Measurements from ENCODE around the gene C1orf226. TPM values are rescaled to one million over a fixed set of nuclear protein-coding genes. Genes with fewer than 3 reads are reported as not detected.

C1orf226 gene
- total and polyA plus RNA-seq, 2 of the 4 experiments (the other 2 are of a cell fraction), result under 0.01 to 0.10 TPM

- ATAC-seq (ENCODE audit: low read depth) (peak; percentile 42), DNase-seq (peak; percentile 18)
- Histone ChIP-seq H2AFZ (replicated peaks; ENCODE audit: low read length, poor library complexity) (no peak overlapping the region), H3K9ac (ENCODE audit: low read depth, low read length) (no peak overlapping the region), H3K27ac (ENCODE audit: insufficient read depth, low read length) (no peak overlapping the region), H3K9me3 (ENCODE audit: control insufficient read depth, insufficient read depth, low read length) (no peaks in the 10 kb centered on the region), H3K23ac (ENCODE audit: low read depth, low read length) (no peak overlapping the region), H3K18ac (ENCODE audit: low read depth, low read length) (no peak overlapping the region), H2BK15ac (ENCODE audit: low read depth, low read length) (no peak overlapping the region), H4K5ac (ENCODE audit: low read depth, low read length) (no peak overlapping the region), H3K36me3 (ENCODE audit: control insufficient read depth, insufficient read depth, low read length) (no peaks in the 10 kb centered on the region), H3K79me1 (ENCODE audit: low read depth in 1 of 2, low read length in 2 of 2) (no peaks in the 10 kb centered on the region), H4K91ac (ENCODE audit: insufficient read depth, low read depth, low read length) (no peak overlapping the region), H3K4me2 (ENCODE audit: low read depth, low read length) (no peak overlapping the region), H4K8ac (ENCODE audit: low read depth in 2 of 2, low read length in 2 of 2) (no peak overlapping the region), H3K4ac (ENCODE audit: low read depth, low read length) (no peak overlapping the region), H3K56ac (ENCODE audit: extremely low read depth, insufficient read depth, low read length) (no peak overlapping the region), H2BK5ac (ENCODE audit: low read depth, low read length, poor library complexity, severe bottlenecking) (no peak overlapping the region), H2AK9ac (replicated peaks; ENCODE audit: low read depth, low read length, poor library complexity) (no peak overlapping the region), H2AK5ac (ENCODE audit: low read depth, low read length) (no peak overlapping the region), H3K27me3 (ENCODE audit: control insufficient read depth, insufficient read depth, low read length) (peaks cover 13% of the 10 kb centered on the region), H4K20me1 (ENCODE audit: insufficient read depth, low read length) (no peaks in the 10 kb centered on the region), H3K4me3 (ENCODE audit: insufficient read depth, low read depth, low read length) (no peak overlapping the region), H2BK120ac (ENCODE audit: low read depth, low read length) (no peak overlapping the region), H2BK20ac (ENCODE audit: low read depth, low read length) (no peak overlapping the region), H3K4me1 (ENCODE audit: control insufficient read depth, insufficient read depth, low read length) (no peaks in the 10 kb centered on the region), H3K14ac (replicated peaks; ENCODE audit: low read depth, low read length) (no peak overlapping the region), H3K9me1 (ENCODE audit: insufficient read depth, low read length) (no peaks in the 10 kb centered on the region)
- dilution Hi-C loops (cut with HindIII; ENCODE audit: low sequenced_read_pairs, unreplicated experiment), result no loop called here
- intact Hi-C loops (cut with micrococcal nuclease), result no loop called here
- TF ChIP-seq ELK1 (IDR thresholded peaks at IDR 0.05; ENCODE audit: borderline replicate concordance, low read depth, low read length), result no peak
- TF ChIP-seq BHLHE40 (IDR thresholded peaks at IDR 0.05; ENCODE audit: low read depth, low read length), result no peak
- no peak for TF ChIP-seq SMC3 (IDR thresholded peaks at IDR 0.05; ENCODE audit: low read depth, low read length)
- no peak for TF ChIP-seq RFX5 (IDR thresholded peaks at IDR 0.05; ENCODE audit: low read depth, low read length)
- TF ChIP-seq USF2 (IDR thresholded peaks at IDR 0.05; ENCODE audit: low read depth, low read length), result no peak
- no peak for TF ChIP-seq POLR2A (IDR thresholded peaks at IDR 0.05; ENCODE audit: low read depth, low read length)
- no TSS peak for BruUV-seq (replicated peaks)
- no CpG with 5 or more reads among the region's 6 CpGs for WGBS, 2 experiments (ENCODE audit: extremely low coverage in 2 of 2, insufficient read length in 1 of 2)
- in situ Hi-C loops (cut with MboI; ENCODE audit: low sequenced_read_pairs), result no loop called here
- ChIA-PET CTCF (interaction anchor here (2.0 kb wide), 1 partner anchor 14 kb away, joined by 8 read pairs; no protein-coding TSS in a partner anchor), POLR2A (ENCODE audit: unreplicated experiment) (no interaction called here)
Observed at GRCh38 chr1:162371611-162372010, 9.9 kb upstream of the C1orf226 start.

Data from IMR-90 (cell line).